ENCODE data around the gene PSMA6.

DNA sequence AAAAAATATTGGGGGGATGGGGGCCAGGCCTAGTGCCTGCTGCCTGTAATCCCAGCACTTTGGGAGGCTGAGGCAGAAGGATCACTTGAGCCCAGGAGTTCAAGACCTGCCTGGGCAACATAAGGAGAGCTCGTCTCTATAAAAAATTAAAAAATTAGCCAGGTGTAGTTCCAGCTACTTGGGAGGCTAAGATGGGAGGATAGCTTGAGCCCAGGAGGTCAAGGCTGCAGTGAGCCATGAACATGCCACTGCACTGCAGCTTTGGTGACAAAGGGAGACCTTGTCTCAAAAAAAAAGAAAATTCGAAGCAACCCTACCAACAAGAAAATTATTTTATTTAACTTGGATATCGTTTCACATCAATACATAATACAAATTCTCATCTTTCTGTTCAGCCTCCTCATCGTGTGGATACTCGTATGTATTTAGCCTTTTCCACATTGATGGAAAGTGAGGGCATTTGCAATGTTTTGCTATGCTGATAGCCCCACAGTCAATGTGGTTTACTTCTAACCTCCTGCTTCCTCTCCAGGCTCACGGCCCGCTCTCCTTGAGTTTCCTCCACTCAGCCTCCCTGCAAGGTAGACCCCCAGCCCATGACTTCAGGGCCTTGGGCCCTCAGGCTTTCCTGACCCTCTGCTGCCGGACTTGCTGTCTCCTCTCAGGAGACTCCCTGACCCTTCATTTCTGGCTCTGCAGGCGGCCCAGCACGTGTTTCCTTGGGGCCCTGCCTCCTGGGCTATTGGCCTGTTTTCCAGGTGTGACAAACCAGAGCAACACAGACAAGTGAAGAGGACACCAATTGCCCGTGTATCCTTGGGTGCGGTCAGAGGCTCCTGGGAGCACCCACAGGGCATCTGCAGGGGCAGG lies 57.5 kb downstream of the PSMA6 start:
- TF ChIP-seq, protein P1, sequence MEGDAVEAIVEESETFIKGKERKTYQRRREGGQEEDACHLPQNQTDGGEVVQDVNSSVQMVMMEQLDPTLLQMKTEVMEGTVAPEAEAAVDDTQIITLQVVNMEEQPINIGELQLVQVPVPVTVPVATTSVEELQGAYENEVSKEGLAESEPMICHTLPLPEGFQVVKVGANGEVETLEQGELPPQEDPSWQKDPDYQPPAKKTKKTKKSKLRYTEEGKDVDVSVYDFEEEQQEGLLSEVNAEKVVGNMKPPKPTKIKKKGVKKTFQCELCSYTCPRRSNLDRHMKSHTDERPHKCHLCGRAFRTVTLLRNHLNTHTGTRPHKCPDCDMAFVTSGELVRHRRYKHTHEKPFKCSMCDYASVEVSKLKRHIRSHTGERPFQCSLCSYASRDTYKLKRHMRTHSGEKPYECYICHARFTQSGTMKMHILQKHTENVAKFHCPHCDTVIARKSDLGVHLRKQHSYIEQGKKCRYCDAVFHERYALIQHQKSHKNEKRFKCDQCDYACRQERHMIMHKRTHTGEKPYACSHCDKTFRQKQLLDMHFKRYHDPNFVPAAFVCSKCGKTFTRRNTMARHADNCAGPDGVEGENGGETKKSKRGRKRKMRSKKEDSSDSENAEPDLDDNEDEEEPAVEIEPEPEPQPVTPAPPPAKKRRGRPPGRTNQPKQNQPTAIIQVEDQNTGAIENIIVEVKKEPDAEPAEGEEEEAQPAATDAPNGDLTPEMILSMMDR (IDR thresholded peaks at IDR 0.05) = no peak
- TF ChIP-seq POLR2A (IDR thresholded peaks at IDR 0.05) = no peak

All from Peyer's patch (tissue), 4 donors.